ENCODE data around the gene LRRTM3.

DNA sequence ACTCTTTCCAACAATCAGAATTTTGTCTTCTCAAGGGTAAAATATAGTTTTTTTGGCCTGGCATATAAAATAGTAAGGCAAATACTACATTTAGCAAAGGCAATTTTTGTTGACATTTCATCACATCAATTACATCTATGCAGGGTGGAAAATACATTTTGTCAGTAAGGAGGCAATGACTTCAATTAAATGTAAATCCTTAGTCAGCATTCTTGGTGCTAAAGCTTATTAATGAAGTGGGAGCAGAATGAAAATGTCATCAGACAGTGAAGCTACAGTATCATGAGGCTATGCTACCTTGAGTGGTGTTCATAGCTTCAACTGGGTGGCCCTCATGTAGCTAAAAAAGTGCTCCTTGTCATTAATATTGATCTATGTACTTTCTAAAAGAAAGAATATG lies 8.9 kb downstream of the LRRTM3 start:
- TF ChIP-seq CTCF (IDR thresholded peaks at IDR 0.05) (no peak), POLR2A (IDR thresholded peaks at IDR 0.05) (no peak)
